B cell (primary cell): ENCODE results near the gene ITGA6. TPM values are rescaled to one million over a fixed set of nuclear protein-coding genes. Genes with fewer than 3 reads are reported as not detected.

ENCODE experiments used
- ATAC-seq: fragments of 200-7000 bp; cut with Tn5 transposase; one replicate; pipeline ENCODE4 v1.10.0; 2021; ENCODE audit warnings: low read depth, mild to moderate bottlenecking, moderate number of reproducible peaks, moderate library complexity
- CTCF ChIA-PET: fragments of 350-600 bp; sonication (Branson Sonifier 250); formaldehyde crosslinking; loops from one replicate; lab custom pipeline; 2021; ENCODE audit warnings: antibody characterized with exemption, inconsistent platforms; lab: Charles Lee
- POLR2A ChIA-PET: fragments of 350-600 bp; sonication (Branson Sonifier 250); formaldehyde crosslinking; loops from one replicate; lab custom pipeline; 2021; ENCODE audit warnings: antibody characterized with exemption; lab: Charles Lee
- DNase-seq: peaks from one replicate; pipeline ENCODE4 v3.0.0; 2013
- H2AFZ ChIP-seq: 2 replicates; pipeline ENCODE4 v1.6.1; 2012; ENCODE audit warnings: mild to moderate bottlenecking, low read depth, low read length; ENCODE audit not compliant: insufficient read depth, poor library complexity, severe bottlenecking
- H3K27ac ChIP-seq, 2 donors: 1 replicate in 1 of 2; 2 replicates in 1 of 2; pipeline ENCODE4 v1.5.1; 2012 to 2013; ENCODE audit warnings: low read length in 2 of 2, mild to moderate bottlenecking in 2 of 2, moderate library complexity in 1 of 2
- H3K27me3 ChIP-seq, 4 experiments: fragments of 200-600 bp in 1 of 4; sonication (generic) in 1 of 4; replicated peaks in 1 of 4; 1 replicate in 2 of 4; 2 replicates in 2 of 4; pipeline versions ENCODE4 v1.6.1 to v1.7.0; 2013 to 2016; ENCODE audit warnings: low read length in 3 of 4, mild to moderate bottlenecking in 2 of 4, mixed read lengths in 1 of 4, moderate library complexity in 1 of 4; ENCODE audit not compliant: insufficient read depth in 4 of 4, control insufficient read depth in 3 of 4; ENCODE audit errors: control extremely low read depth in 1 of 4
- H3K36me3 ChIP-seq, 2 experiments: replicated peaks in 1 of 2; 1 replicate in 1 of 2; 2 replicates in 1 of 2; pipeline versions ENCODE4 v1.6.1 to v1.7.1; 2013; ENCODE audit warnings: low read length in 1 of 2; ENCODE audit not compliant: insufficient read depth in 2 of 2, control insufficient read depth in 1 of 2; ENCODE audit errors: control extremely low read depth in 1 of 2, extremely low read depth in 1 of 2
- H3K4me1 ChIP-seq, 2 donors: fragments of 200-600 bp in 1 of 2; sonication (generic) in 1 of 2; 1 replicate in 1 of 2; 2 replicates in 1 of 2; pipeline versions ENCODE4 v1.5.1 to v1.6.1; 2013 to 2017; ENCODE audit warnings: low read length in 2 of 2; ENCODE audit not compliant: control insufficient read depth in 2 of 2, insufficient read depth in 2 of 2
- H3K4me2 ChIP-seq: replicated peaks from 2 replicates; pipeline ENCODE3; 2012; ENCODE audit warnings: mild to moderate bottlenecking, low read depth, low read length; ENCODE audit not compliant: poor library complexity, severe bottlenecking
- H3K4me3 ChIP-seq, 5 experiments: fragments of 200-600 bp in 1 of 5; sonication (generic) in 1 of 5; 1 replicate in 3 of 5; 2 replicates in 2 of 5; pipeline versions ENCODE4 v1.5.1 to v1.7.0; 2011 to 2016; ENCODE audit warnings: low read length in 4 of 5, mild to moderate bottlenecking in 4 of 5, low read depth in 2 of 5, control low read depth in 1 of 5, moderate library complexity in 1 of 5; ENCODE audit not compliant: insufficient read depth in 1 of 5; ENCODE audit errors: control extremely low read depth in 1 of 5, extremely low read depth in 1 of 5
- H3K79me2 ChIP-seq: fragments of 200-600 bp; sonication (generic); one replicate; pipeline ENCODE4 v1.6.0; 2016; ENCODE audit warnings: low read length; ENCODE audit not compliant: control insufficient read depth, insufficient read depth
- H3K9ac ChIP-seq: fragments of 200-600 bp; sonication (generic); 2 replicates; pipeline ENCODE4 v1.6.1; 2017; ENCODE audit warnings: mild to moderate bottlenecking, low read length, moderate library complexity
- H3K9me3 ChIP-seq, 3 donors: one replicate each; pipeline versions ENCODE4 v1.6.1 to v1.7.1; 2013; ENCODE audit warnings: low read length in 2 of 3; ENCODE audit not compliant: control insufficient read depth in 2 of 3, insufficient read depth in 1 of 3; ENCODE audit errors: control extremely low read depth in 1 of 3
- H4K20me1 ChIP-seq: 2 replicates; pipeline ENCODE4 v1.6.0; 2012; ENCODE audit warnings: mild to moderate bottlenecking, low read length; ENCODE audit not compliant: insufficient read depth, control insufficient read depth, poor library complexity, severe bottlenecking
- H3K27ac Mint-ChIP-seq: one replicate; pipeline ENCODE4 v1.8.0; 2021; ENCODE audit warnings: mixed read lengths
- H3K27me3 Mint-ChIP-seq: one replicate; pipeline ENCODE4 v1.8.0; 2021; ENCODE audit warnings: mixed read lengths
- H3K4me1 Mint-ChIP-seq: one replicate; pipeline ENCODE4 v1.8.0; 2021; ENCODE audit warnings: mixed read lengths
- H3K4me3 Mint-ChIP-seq: one replicate; pipeline ENCODE4 v1.8.0; 2021; ENCODE audit warnings: mixed read lengths
- H3K9me3 Mint-ChIP-seq: one replicate; pipeline ENCODE4 v1.8.0; 2022; ENCODE audit warnings: mixed read lengths; ENCODE audit not compliant: insufficient read depth
- EZH2 ChIP-seq: IDR thresholded peaks from 2 replicates; pipeline ENCODE4 v1.6.1; 2012; ENCODE audit warnings: borderline replicate concordance, low read depth, mild to moderate bottlenecking, moderate library complexity, low read length; ENCODE audit not compliant: insufficient read depth, poor library complexity, severe bottlenecking
- WGBS: methylation state at CpG from one replicate; pipeline ENCODE4 v1.1.5; 2013; ENCODE audit warnings: missing lambda C conversion rate; ENCODE audit not compliant: insufficient coverage; 5-methylcytosine and 5-hydroxymethylcytosine counted together
- intact Hi-C: fragments of 100-400 bp; cut with micrococcal nuclease; formaldehyde crosslinking; loops from one replicate; pipeline ENCODE4 v1.10.0; 2022
- polyA plus RNA-seq: library from polyadenylated mRNA; depleted of rRNA; stranded (reverse); fragments of >200 nt; gene quantifications from 2 replicates; pipeline ENCODE4 v1.2.3, GENCODE V29; 2012
- total RNA-seq, 2 donors: library from RNA; stranded (reverse); fragments of 120-200 nt in 1 of 2; gene quantifications; 1 replicate in 1 of 2; 2 replicates in 1 of 2; pipeline versions ENCODE4 v1.2.3 to v1.2.4, GENCODE V29; 2013 to 2022
- TF ChIP-seq, protein P1 (sequence below): fragments of 200-600 bp; IDR thresholded peaks from one replicate; pipeline ENCODE4 v1.8.0; 2022; ENCODE audit warnings: antibody characterized with exemption, mild to moderate bottlenecking

The ITGA6 gene
- total and polyA plus RNA-seq, 2 donors (not counting 1 experiment from before 2014, with no cell fraction given) = 0.17 to 0.98 TPM

DNA sequence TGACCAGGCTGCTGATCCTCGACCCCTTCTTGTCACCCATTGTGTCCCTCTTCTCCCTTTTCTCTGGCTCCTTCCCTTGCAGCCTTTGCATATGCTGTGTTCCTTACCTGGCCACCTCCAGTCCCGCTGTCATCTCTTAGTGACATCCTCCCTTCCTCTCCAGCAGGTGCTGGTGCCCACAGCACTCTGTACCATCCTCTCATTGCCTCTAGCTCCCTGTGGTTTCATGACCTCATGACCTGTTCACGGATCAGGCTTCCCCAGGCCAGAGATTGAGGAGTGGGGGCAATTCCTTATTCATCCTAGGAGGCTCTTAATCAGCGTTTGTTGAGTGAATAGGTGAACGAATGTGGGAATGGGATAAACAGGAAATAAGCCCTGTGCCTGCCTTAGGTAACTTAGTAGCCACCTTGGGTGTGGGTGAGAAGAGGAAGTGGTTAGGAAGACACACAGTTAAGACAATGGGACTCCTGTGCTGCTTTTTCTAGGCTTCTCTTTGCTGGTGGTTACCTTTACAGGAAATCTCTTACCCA lies 35.5 kb downstream of the ITGA6 start:
- Histone ChIP-seq H3K27ac (peak overlapping the region in 1 of 2 donors; percentile 1), H3K27me3 (no peaks in the 10 kb centered on the region), H3K9ac (peak overlapping the region; percentile 31), H3K79me2 (no peaks in the 10 kb centered on the region), H3K4me1 (peaks cover 39 to 43% of the 10 kb centered on the region in 2 donors), H3K4me2 (peak overlapping the region; percentile 61), H4K20me1 (no peaks in the 10 kb centered on the region), H3K4me3 (peak overlapping the region in 1 of 5 experiments; percentile 36), H3K9me3 (no peaks in the 10 kb centered on the region), H2AFZ (peak overlapping the region; percentile 13), H3K36me3 (no peaks in the 10 kb centered on the region)
- H3K4me1 Mint-ChIP-seq = peaks cover 56% of the 10 kb centered on the region
- peak overlapping the region; percentile 28 for H3K27ac Mint-ChIP-seq
- H3K4me3 Mint-ChIP-seq = peak overlapping the region; percentile 29
- intact Hi-C loops = loop anchor here (1.0 to 10.0 kb wide), 4 partner anchors 36 to 1488 kb away; partner anchors contain the start of genes DYNC1I2 and ITGA6
- ChIA-PET CTCF (interaction anchor here (0.6 to 2.8 kb wide), 19 partner anchors 10 to 889 kb away, joined by 3 to 33 read pairs (median 5); partner anchors contain the start of gene ITGA6), POLR2A (no interaction called here)
- peak; percentile 31 for ATAC-seq
- peak; percentile 68 for DNase-seq
- H3K27me3 Mint-ChIP-seq = peaks cover 8% of the 10 kb centered on the region
- no peak for TF ChIP-seq EZH2
- TF ChIP-seq, protein P1, sequence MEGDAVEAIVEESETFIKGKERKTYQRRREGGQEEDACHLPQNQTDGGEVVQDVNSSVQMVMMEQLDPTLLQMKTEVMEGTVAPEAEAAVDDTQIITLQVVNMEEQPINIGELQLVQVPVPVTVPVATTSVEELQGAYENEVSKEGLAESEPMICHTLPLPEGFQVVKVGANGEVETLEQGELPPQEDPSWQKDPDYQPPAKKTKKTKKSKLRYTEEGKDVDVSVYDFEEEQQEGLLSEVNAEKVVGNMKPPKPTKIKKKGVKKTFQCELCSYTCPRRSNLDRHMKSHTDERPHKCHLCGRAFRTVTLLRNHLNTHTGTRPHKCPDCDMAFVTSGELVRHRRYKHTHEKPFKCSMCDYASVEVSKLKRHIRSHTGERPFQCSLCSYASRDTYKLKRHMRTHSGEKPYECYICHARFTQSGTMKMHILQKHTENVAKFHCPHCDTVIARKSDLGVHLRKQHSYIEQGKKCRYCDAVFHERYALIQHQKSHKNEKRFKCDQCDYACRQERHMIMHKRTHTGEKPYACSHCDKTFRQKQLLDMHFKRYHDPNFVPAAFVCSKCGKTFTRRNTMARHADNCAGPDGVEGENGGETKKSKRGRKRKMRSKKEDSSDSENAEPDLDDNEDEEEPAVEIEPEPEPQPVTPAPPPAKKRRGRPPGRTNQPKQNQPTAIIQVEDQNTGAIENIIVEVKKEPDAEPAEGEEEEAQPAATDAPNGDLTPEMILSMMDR = no peak
- no peaks in the 10 kb centered on the region for H3K9me3 Mint-ChIP-seq
- WGBS = 25% methylated on average over 5 of the region's 5 CpGs
